Nephron progenitor cell (in vitro differentiated cells): ENCODE measurements around the gene FGG.

Experiments used
- DNase-seq: peaks from one replicate; pipeline ENCODE4 v3.0.0; 2021
- H3K27ac Mint-ChIP-seq: 2 replicates; pipeline ENCODE4 v1.8.0; 2021; ENCODE audit warnings: mild to moderate bottlenecking, moderate library complexity, mixed read lengths
- H3K27me3 Mint-ChIP-seq: 2 replicates; pipeline ENCODE4 v1.8.0; 2021; ENCODE audit warnings: mild to moderate bottlenecking, low read depth, mixed read lengths; ENCODE audit not compliant: poor library complexity
- H3K36me3 Mint-ChIP-seq: 2 replicates; pipeline ENCODE4 v1.8.0; 2021; ENCODE audit warnings: low read depth, mixed read lengths
- H3K4me1 Mint-ChIP-seq: 2 replicates; pipeline ENCODE4 v1.8.0; 2021; ENCODE audit warnings: mixed read lengths
- H3K4me3 Mint-ChIP-seq: 2 replicates; pipeline ENCODE4 v1.8.0; 2021; ENCODE audit warnings: mild to moderate bottlenecking, moderate library complexity, mixed read lengths
- H3K9me3 Mint-ChIP-seq: 2 replicates; pipeline ENCODE4 v1.8.0; 2021; ENCODE audit warnings: mild to moderate bottlenecking, moderate library complexity, mixed read lengths
- CTCF ChIP-seq: fragments of 200-600 bp; sonication (generic); IDR thresholded peaks from 2 replicates; pipeline ENCODE4 v1.5.0; 2021; ENCODE audit warnings: antibody characterized with exemption

Gene FGG

GRCh38 chr4:154591890-154592289 lies 20.6 kb downstream of the FGG start:
- Mint-ChIP-seq H3K9me3 (no peaks in the 10 kb centered on the region), H3K4me1 (peaks cover 21% of the 10 kb centered on the region), H3K36me3 (no peaks in the 10 kb centered on the region), H3K27me3 (peaks cover 4% of the 10 kb centered on the region), H3K27ac (no peak overlapping the region), H3K4me3 (no peak overlapping the region)
- no peak for DNase-seq
- no peak for TF ChIP-seq CTCF

GRCh38 chr4:154590329-154591006 lies 22.0 kb downstream of the FGG start, which contains the start of gene FGA:
Gene FGA, minus strand, starts transcription at chr4:154590742. Its CDS starts 55 bp downstream, at chr4:154590687.
- H3K27me3 Mint-ChIP-seq, result peaks cover 4% of the 10 kb centered on the region
- DNase-seq, result no peak
- H3K36me3 Mint-ChIP-seq, result no peaks in the 10 kb centered on the region
- H3K9me3 Mint-ChIP-seq, result no peaks in the 10 kb centered on the region
- peaks cover 21% of the 10 kb centered on the region for H3K4me1 Mint-ChIP-seq
- H3K27ac Mint-ChIP-seq, result no peak within 1 kb of the TSS
- H3K4me3 Mint-ChIP-seq, result no peak within 1 kb of the TSS
- no peak for TF ChIP-seq CTCF

- Mint-ChIP-seq H3K4me3 (no peak overlapping the region), H3K27me3 (peaks cover 4% of the 10 kb centered on the region), H3K9me3 (no peaks in the 10 kb centered on the region), H3K4me1 (peaks cover 21% of the 10 kb centered on the region), H3K36me3 (no peaks in the 10 kb centered on the region), H3K27ac (peak overlapping the region; percentile 66)
- no peak for TF ChIP-seq CTCF
- DNase-seq, result peak; percentile 5
Observed at GRCh38 chr4:154589296-154590197, 22.9 kb downstream of the FGG start.

GRCh38 chr4:154588198-154588597 lies 24.3 kb downstream of the FGG start:
- Mint-ChIP-seq H3K27me3 (peaks cover 4% of the 10 kb centered on the region), H3K4me3 (no peak overlapping the region), H3K27ac (no peak overlapping the region), H3K4me1 (peaks cover 21% of the 10 kb centered on the region), H3K36me3 (no peaks in the 10 kb centered on the region), H3K9me3 (no peaks in the 10 kb centered on the region)
- TF ChIP-seq CTCF, result no peak
- DNase-seq, result no peak

- Mint-ChIP-seq H3K9me3 (no peaks in the 10 kb centered on the region), H3K27me3 (peaks cover 4% of the 10 kb centered on the region), H3K4me3 (no peak overlapping the region), H3K4me1 (peaks cover 21% of the 10 kb centered on the region), H3K36me3 (no peaks in the 10 kb centered on the region), H3K27ac (no peak overlapping the region)
- no peak for DNase-seq
- no peak for TF ChIP-seq CTCF
Observed at GRCh38 chr4:154586296-154587033, 26.0 kb downstream of the FGG start.
